ENCODE results near the gene PDF.

The PDF gene

DNA sequence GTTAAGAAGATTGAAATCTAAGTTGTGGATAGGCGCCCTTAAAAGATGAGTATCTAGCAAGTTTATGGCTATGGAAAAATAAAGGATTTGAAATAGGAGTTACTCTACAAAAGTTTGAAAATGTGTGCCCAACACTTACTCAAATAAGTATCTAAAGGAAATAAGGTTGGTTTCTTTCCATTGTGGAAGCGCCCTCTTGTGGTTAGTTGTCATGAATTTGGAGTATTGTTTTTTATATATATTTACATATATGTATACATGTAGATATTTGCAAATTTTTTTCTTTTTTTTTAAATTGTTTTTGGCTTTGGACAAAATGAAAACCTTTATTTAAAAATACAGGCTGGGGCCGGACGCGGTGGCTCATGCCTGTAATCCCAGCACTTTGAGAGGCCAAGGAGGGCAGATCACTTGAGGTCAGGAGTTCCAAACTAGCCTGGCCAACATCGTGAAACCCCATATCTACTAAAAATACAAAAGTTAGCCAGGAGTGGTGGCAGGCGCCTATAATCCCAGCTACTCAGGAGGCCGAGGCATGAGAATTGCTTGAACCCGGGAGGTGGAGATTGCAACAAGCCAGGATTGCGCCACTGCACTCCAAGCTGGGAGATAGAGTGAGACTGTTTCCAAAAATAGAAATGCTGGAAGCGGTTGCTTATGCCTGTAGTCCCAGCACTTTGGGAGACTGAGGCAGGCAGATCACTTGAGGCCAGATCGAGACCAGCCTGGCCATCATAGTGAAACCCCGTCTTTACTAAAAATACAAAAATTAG is 43.3 kb downstream of the PDF start:
- no peak overlapping the region for H3K27ac ChIP-seq (ENCODE audit: insufficient read depth, low read length, poor library complexity, severe bottlenecking)
- H3K9me3 ChIP-seq (ENCODE audit: control insufficient read depth, low read length), result no peaks in the 10 kb centered on the region
- H3K36me3 ChIP-seq (ENCODE audit: control insufficient read depth, insufficient read depth, low read length), result peaks cover 5% of the 10 kb centered on the region
- H3K4me1 ChIP-seq (ENCODE audit: control insufficient read depth, insufficient read depth, low read length, poor library complexity, severe bottlenecking), result no peaks in the 10 kb centered on the region
- no peaks in the 10 kb centered on the region for H3K27me3 ChIP-seq (replicated peaks; ENCODE audit: control insufficient read depth, insufficient read depth, low read length, poor library complexity, severe bottlenecking)
- H3K4me3 ChIP-seq (ENCODE audit: insufficient read depth, low read depth, low read length, poor library complexity, severe bottlenecking), result no peak overlapping the region
- DNase-seq, result peak in 1 of 3 donors; percentile 29

GRCh38 chr16:69285240-69285639 is 45.1 kb downstream of the PDF start:
- Histone ChIP-seq H3K4me3 (ENCODE audit: insufficient read depth, low read depth, low read length, poor library complexity, severe bottlenecking) (no peak overlapping the region), H3K36me3 (ENCODE audit: control insufficient read depth, insufficient read depth, low read length) (peaks cover 5% of the 10 kb centered on the region), H3K9me3 (ENCODE audit: control insufficient read depth, low read length) (no peaks in the 10 kb centered on the region), H3K27ac (ENCODE audit: insufficient read depth, low read length, poor library complexity, severe bottlenecking) (no peak overlapping the region), H3K4me1 (ENCODE audit: control insufficient read depth, insufficient read depth, low read length, poor library complexity, severe bottlenecking) (no peaks in the 10 kb centered on the region), H3K27me3 (replicated peaks; ENCODE audit: control insufficient read depth, insufficient read depth, low read length, poor library complexity, severe bottlenecking) (no peaks in the 10 kb centered on the region)
- no peak for DNase-seq

- Histone ChIP-seq H3K9me3 (ENCODE audit: control insufficient read depth, low read length) (no peaks in the 10 kb centered on the region), H3K27me3 (replicated peaks; ENCODE audit: control insufficient read depth, insufficient read depth, low read length, poor library complexity, severe bottlenecking) (no peaks in the 10 kb centered on the region), H3K4me1 (ENCODE audit: control insufficient read depth, insufficient read depth, low read length, poor library complexity, severe bottlenecking) (no peaks in the 10 kb centered on the region), H3K4me3 (ENCODE audit: insufficient read depth, low read depth, low read length, poor library complexity, severe bottlenecking) (no peak overlapping the region), H3K27ac (ENCODE audit: insufficient read depth, low read length, poor library complexity, severe bottlenecking) (no peak overlapping the region), H3K36me3 (ENCODE audit: control insufficient read depth, insufficient read depth, low read length) (peaks cover 5% of the 10 kb centered on the region)
- no peak for DNase-seq
Observed at GRCh38 chr16:69283851-69284250, 46.5 kb downstream of the PDF start.

- Histone ChIP-seq H3K36me3 (ENCODE audit: control insufficient read depth, insufficient read depth, low read length) (peaks cover 3% of the 10 kb centered on the region), H3K4me3 (ENCODE audit: insufficient read depth, low read depth, low read length, poor library complexity, severe bottlenecking) (no peak overlapping the region), H3K27me3 (replicated peaks; ENCODE audit: control insufficient read depth, insufficient read depth, low read length, poor library complexity, severe bottlenecking) (no peaks in the 10 kb centered on the region), H3K27ac (ENCODE audit: insufficient read depth, low read length, poor library complexity, severe bottlenecking) (no peak overlapping the region), H3K4me1 (ENCODE audit: control insufficient read depth, insufficient read depth, low read length, poor library complexity, severe bottlenecking) (no peaks in the 10 kb centered on the region), H3K9me3 (ENCODE audit: control insufficient read depth, low read length) (no peaks in the 10 kb centered on the region)
- DNase-seq, result no peak
Observed at GRCh38 chr16:69277413-69277812, 53.0 kb downstream of the PDF start.
